22Rv1 (cell line): ENCODE measurements around the gene APCS.

Source experiments
- CTCF ChIP-seq: fragments of 450-650 bp; IDR thresholded peaks from 2 replicates; pipeline ENCODE4 v1.5.1; 2017; ENCODE audit warnings: mild to moderate bottlenecking
- ZFX ChIP-seq: fragments of 450-650 bp; IDR thresholded peaks from 2 replicates; pipeline ENCODE4 v1.6.1; 2017; ENCODE audit warnings: antibody characterized with exemption, borderline replicate concordance

GRCh38 chr1:159580340-159580739 lies 7.3 kb upstream of the APCS start:
- no peak for TF ChIP-seq CTCF
- no peak for TF ChIP-seq ZFX
